Activated naive CD8-positive, alpha-beta T cell treated with anti-CD3 and anti-CD28 coated beads for 36 hours (primary cell): Measurements from ENCODE around the gene STPG4. TPM values are rescaled to one million over a fixed set of nuclear protein-coding genes. Genes with fewer than 3 reads are reported as not detected.
"Not testable (repeated sequence)": the region's sequence is repeated elsewhere in the genome, so short reads cannot be mapped to it uniquely, and the experiment has no call there.

Source experiments
- DNase-seq: peaks from one replicate; pipeline ENCODE4 v3.0.0; 2021
- H3K27ac Mint-ChIP-seq: one replicate; pipeline ENCODE4 v1.8.0; 2022; ENCODE audit warnings: mild to moderate bottlenecking, moderate library complexity, mixed read lengths
- H3K27me3 Mint-ChIP-seq: one replicate; pipeline ENCODE4 v1.8.0; 2022; ENCODE audit warnings: mild to moderate bottlenecking, mixed read lengths
- H3K36me3 Mint-ChIP-seq: one replicate; pipeline ENCODE4 v1.8.0; 2021; ENCODE audit warnings: mild to moderate bottlenecking, mixed read lengths
- H3K4me1 Mint-ChIP-seq: one replicate; pipeline ENCODE4 v1.8.0; 2021; ENCODE audit warnings: mixed read lengths
- H3K4me3 Mint-ChIP-seq: one replicate; pipeline ENCODE4 v1.8.0; 2022; ENCODE audit warnings: mild to moderate bottlenecking, moderate library complexity, mixed read lengths
- H3K9me3 Mint-ChIP-seq: one replicate; pipeline ENCODE4 v1.8.0; 2022; ENCODE audit warnings: mixed read lengths
- total RNA-seq, 2 experiments: library from RNA; stranded (reverse); gene quantifications; one replicate each; pipeline ENCODE4 v1.2.3, GENCODE V29; 2021

The STPG4 gene
- total RNA-seq, 2 experiments from 2014 or later, result not detected

GRCh38 chr2:47124740-47125139 lies 30.4 kb downstream of the STPG4 start:
- not testable (repeated sequence) for DNase-seq, H3K27me3 Mint-ChIP-seq, H3K4me1 Mint-ChIP-seq, H3K27ac Mint-ChIP-seq, H3K36me3 Mint-ChIP-seq, H3K4me3 Mint-ChIP-seq, H3K9me3 Mint-ChIP-seq

DNA sequence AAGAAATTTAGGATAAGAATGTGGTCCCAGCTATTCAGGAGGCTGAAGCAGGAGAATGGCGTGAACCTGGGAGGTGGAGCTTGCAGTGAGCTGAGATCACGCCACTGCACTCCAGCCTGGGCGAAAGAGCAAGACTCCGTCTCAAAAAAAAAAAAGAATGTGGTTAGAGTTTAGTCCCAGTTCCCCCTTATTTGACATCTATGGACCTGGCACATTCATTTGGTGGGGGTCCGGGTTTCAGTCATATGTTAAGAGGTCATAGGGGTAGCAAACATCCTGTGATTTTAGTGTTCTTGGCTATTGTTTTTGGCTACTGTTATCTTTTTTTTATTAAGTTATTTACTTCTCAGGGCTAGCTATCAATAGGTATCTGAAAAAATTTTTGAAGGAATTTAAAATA lies 34.7 kb downstream of the STPG4 start:
- not testable (repeated sequence) for H3K36me3 Mint-ChIP-seq, H3K9me3 Mint-ChIP-seq, H3K4me3 Mint-ChIP-seq, DNase-seq, H3K4me1 Mint-ChIP-seq, H3K27ac Mint-ChIP-seq, H3K27me3 Mint-ChIP-seq

GRCh38 chr2:47119001-47119400 lies 36.1 kb downstream of the STPG4 start:
- no peak overlapping the region for H3K4me3 Mint-ChIP-seq
- no peaks in the 10 kb centered on the region for H3K4me1 Mint-ChIP-seq
- no peaks in the 10 kb centered on the region for H3K27me3 Mint-ChIP-seq
- H3K9me3 Mint-ChIP-seq, result peaks cover 2% of the 10 kb centered on the region
- H3K36me3 Mint-ChIP-seq, result no peaks in the 10 kb centered on the region
- H3K27ac Mint-ChIP-seq, result no peak overlapping the region
- DNase-seq, result no peak

DNA sequence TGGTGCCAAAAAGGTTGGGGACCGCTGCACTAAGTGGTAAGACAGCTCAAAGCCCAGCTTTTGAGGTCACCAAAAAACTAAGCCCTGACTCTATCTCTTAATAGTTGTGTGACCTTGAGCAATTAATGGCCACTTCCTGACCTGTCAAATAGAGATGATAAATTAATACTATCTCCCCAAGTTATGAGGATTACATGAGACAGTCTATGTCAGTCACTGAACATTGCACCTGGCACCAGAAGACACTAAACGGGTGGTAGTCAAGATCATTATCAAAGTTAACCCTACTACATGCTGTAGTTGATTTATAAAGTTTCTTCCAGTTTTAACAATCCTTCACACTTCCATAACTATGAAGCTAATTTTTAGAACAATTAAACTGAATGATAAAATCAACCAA lies 36.5 kb downstream of the STPG4 start:
- Mint-ChIP-seq H3K27ac (no peak overlapping the region), H3K4me3 (no peak overlapping the region), H3K9me3 (peaks cover 2% of the 10 kb centered on the region), H3K36me3 (no peaks in the 10 kb centered on the region), H3K27me3 (no peaks in the 10 kb centered on the region), H3K4me1 (no peaks in the 10 kb centered on the region)
- DNase-seq, result no peak

DNA sequence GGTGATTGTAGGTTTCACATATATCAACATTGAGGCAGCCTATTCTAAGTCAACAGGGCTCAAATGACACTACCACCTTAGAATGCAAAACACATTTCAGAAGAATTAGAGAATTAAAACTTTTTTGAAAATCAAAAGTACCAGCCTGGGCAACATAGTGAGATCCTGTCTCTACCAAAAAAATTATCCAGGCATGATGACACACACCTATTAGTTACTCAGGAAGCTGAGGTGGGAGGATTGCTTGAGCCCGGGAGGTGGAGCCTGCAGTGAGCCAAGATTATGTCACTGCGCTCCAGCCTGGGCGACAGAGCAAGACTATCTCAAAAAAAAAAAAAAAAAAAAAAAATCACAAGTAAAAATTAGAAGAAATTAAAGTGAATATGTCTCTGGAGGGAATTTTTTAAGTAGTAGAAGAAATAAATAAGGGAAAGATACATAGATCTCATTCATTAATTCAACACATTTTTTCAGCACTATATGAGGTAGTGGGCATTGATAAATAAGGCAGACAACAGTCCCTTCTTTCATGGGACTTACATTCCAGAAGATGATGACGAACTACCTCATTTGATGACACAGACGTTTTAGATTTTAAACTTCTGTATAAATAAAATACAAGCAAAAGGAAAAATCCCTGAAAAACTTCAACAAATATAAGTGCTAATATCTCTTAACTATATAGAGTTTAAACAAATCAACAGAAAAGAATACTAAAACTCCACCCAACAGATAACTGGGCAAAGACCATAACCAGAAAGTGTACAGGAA lies 42.3 kb downstream of the STPG4 start:
- no peaks in the 10 kb centered on the region for H3K9me3 Mint-ChIP-seq
- no peaks in the 10 kb centered on the region for H3K27me3 Mint-ChIP-seq
- H3K4me1 Mint-ChIP-seq, result no peaks in the 10 kb centered on the region
- H3K27ac Mint-ChIP-seq, result no peak overlapping the region
- no peak overlapping the region for H3K4me3 Mint-ChIP-seq
- DNase-seq, result no peak
- no peaks in the 10 kb centered on the region for H3K36me3 Mint-ChIP-seq

DNA sequence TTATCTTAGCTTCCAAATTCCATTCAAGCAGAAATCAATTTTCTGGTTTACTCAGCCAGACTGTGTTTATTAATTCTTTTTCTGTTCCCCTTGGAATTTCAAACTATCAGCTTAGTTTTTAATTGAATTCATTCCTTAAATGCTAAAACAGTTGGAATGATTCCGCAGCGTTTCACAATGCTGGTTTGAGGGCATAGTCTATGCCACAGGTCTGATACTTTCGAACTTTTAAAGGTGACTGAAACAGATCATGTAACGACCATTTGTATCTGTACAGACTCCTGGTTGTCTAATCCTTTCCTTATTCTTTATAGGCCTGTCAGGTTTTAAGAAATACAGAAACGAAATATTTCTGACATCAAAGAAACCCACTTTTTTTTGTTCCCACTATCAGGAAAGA lies 45.4 kb downstream of the STPG4 start:
- Mint-ChIP-seq H3K36me3 (no peaks in the 10 kb centered on the region), H3K27me3 (no peaks in the 10 kb centered on the region)
- DNase-seq, result no peak

DNA sequence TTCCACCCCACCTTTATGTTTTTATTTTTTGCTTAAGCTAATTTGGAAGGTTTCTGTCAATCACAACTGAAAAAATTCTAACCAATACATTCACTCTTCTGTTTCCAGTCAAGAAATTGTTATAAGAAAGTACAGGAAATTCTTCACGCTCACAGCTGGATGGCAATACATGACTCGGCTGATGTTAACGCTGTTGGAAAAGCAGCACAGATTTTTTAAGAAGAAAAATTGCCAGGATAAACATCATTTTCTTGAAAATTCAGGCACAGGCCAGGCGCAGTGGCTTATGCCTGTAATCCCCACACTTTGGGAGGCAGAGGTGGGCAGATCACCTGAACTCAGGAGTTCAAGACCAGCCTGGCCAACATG lies 46.1 kb downstream of the STPG4 start:
- Mint-ChIP-seq H3K27me3 (no peaks in the 10 kb centered on the region), H3K9me3 (no peaks in the 10 kb centered on the region), H3K4me1 (no peaks in the 10 kb centered on the region), H3K4me3 (no peak overlapping the region), H3K27ac (no peak overlapping the region), H3K36me3 (no peaks in the 10 kb centered on the region)
- DNase-seq, result no peak

More for the DNA sequence above, 45.4 kb downstream of the STPG4 start:
- Mint-ChIP-seq H3K27ac (no peak overlapping the region), H3K9me3 (no peaks in the 10 kb centered on the region), H3K4me3 (no peak overlapping the region), H3K4me1 (no peaks in the 10 kb centered on the region)

GRCh38 chr2:47108267-47109006 lies 46.7 kb downstream of the STPG4 start:
- not testable (repeated sequence) for DNase-seq, H3K27ac Mint-ChIP-seq, H3K4me3 Mint-ChIP-seq, H3K27me3 Mint-ChIP-seq, H3K4me1 Mint-ChIP-seq, H3K36me3 Mint-ChIP-seq, H3K9me3 Mint-ChIP-seq

DNA sequence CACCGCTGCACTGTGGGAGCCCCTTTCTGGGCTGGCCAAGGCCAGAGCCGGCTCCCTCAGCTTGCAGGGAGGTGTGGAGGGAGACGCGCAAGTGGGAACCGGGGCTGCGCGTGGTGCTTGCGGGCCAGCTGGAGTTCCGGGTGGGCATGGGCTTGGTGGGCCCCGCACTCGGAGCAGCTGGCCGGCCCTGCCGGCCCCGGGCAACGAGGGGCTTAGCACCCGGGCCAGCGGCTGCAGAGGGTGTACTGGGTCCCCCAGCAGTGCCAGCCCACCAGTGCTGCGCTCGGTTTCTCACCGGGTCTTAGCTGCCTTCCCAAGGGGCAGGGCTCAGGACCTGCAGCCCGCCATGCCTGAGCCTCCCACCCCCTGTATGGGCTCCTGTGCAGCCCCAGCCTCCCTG lies 47.9 kb downstream of the STPG4 start:
- DNase-seq, H3K4me1 Mint-ChIP-seq, H3K9me3 Mint-ChIP-seq, H3K27me3 Mint-ChIP-seq, H3K4me3 Mint-ChIP-seq, H3K36me3 Mint-ChIP-seq, H3K27ac Mint-ChIP-seq: not testable (repeated sequence)

DNA sequence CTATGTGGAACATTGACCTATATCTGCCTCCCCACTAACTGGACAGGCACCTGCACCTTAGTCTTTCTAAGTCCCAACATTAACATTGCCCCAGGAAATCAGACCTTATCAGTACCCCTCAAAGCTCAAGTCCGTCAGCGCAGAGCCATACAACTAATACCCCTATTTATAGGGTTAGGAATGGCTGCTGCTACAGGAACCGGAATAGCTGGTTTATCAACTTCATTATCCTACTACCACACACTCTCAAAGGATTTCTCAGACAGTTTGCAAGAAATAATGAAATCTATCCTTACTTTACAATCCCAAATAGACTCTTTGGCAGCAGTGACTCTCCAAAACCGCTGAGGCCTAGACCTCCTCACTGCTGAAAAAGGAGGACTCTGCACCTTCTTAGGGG lies 48.9 kb downstream of the STPG4 start:
- H3K9me3 Mint-ChIP-seq, H3K27ac Mint-ChIP-seq, H3K4me1 Mint-ChIP-seq, DNase-seq, H3K4me3 Mint-ChIP-seq, H3K36me3 Mint-ChIP-seq, H3K27me3 Mint-ChIP-seq: not testable (repeated sequence)

- H3K27me3 Mint-ChIP-seq, DNase-seq: not testable (repeated sequence)
These were observed 55.4 kb downstream of the STPG4 start for GRCh38 chr2:47099712-47100111.

DNA sequence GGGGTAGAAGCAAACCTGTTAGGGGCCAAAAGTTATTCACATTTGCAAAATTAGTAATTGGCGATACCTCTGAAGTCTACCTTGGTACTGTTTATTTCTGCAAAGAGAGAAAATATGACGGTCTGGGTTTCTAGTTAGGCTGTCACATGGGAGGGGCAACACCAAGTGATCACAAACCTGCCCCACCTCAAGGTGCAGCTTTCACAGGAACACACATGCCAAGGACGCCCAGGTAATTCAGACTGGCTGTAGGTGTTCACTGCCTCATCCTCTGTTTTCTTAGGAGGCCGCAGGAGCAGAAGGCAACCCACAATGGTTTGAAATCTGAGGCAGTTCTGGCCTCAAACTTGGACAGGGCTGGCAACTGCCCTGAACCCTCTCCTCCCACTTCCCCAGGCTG lies 56.2 kb downstream of the STPG4 start:
- Mint-ChIP-seq H3K36me3 (no peaks in the 10 kb centered on the region), H3K4me3 (no peak overlapping the region), H3K27ac (no peak overlapping the region), H3K27me3 (no peaks in the 10 kb centered on the region), H3K9me3 (no peaks in the 10 kb centered on the region), H3K4me1 (no peaks in the 10 kb centered on the region)
- DNase-seq, result no peak

More at GRCh38 chr2:47099712-47100111, 55.4 kb downstream of the STPG4 start:
- not testable (repeated sequence) for H3K4me3 Mint-ChIP-seq, H3K9me3 Mint-ChIP-seq, H3K36me3 Mint-ChIP-seq, H3K4me1 Mint-ChIP-seq, H3K27ac Mint-ChIP-seq

DNA sequence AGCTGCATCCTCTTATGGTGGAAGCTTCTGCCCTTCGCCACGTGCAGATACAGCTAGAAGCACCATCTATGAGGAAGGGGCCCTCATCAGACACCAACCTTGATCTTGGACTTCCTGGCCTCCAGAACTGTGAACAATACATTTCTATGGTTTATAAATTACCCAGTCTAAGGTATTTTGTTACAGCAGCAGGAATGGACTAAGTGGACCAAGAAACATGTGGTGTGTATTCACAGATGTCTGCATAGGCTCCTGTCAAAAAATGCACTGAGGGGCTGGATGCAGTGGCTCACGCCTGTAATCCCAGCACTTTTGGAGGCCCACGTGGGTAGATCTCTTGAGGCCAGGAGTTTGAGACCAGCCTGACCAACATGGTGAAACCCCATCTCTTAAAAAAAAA lies 57.5 kb downstream of the STPG4 start:
- H3K27ac Mint-ChIP-seq, result no peak overlapping the region
- H3K9me3 Mint-ChIP-seq, result no peaks in the 10 kb centered on the region
- no peaks in the 10 kb centered on the region for H3K4me1 Mint-ChIP-seq
- no peaks in the 10 kb centered on the region for H3K36me3 Mint-ChIP-seq
- DNase-seq, result no peak
- no peak overlapping the region for H3K4me3 Mint-ChIP-seq
- H3K27me3 Mint-ChIP-seq, result no peaks in the 10 kb centered on the region

- DNase-seq, result no peak
- Mint-ChIP-seq H3K27ac (no peak overlapping the region), H3K27me3 (no peaks in the 10 kb centered on the region), H3K9me3 (no peaks in the 10 kb centered on the region), H3K36me3 (no peaks in the 10 kb centered on the region), H3K4me3 (no peak overlapping the region), H3K4me1 (no peaks in the 10 kb centered on the region)
These were observed 58.7 kb downstream of the STPG4 start for GRCh38 chr2:47096451-47096850.

GRCh38 chr2:47095349-47096020 lies 59.6 kb downstream of the STPG4 start:
- H3K36me3 Mint-ChIP-seq, result no peaks in the 10 kb centered on the region
- no peak overlapping the region for H3K27ac Mint-ChIP-seq
- no peaks in the 10 kb centered on the region for H3K27me3 Mint-ChIP-seq

More at GRCh38 chr2:47095349-47096020, 59.6 kb downstream of the STPG4 start:
- H3K4me1 Mint-ChIP-seq, result no peaks in the 10 kb centered on the region
- H3K4me3 Mint-ChIP-seq, result no peak overlapping the region
- no peaks in the 10 kb centered on the region for H3K9me3 Mint-ChIP-seq
- DNase-seq, result no peak
